ENCODE results near the gene CCDC107.

Gene CCDC107

GRCh38 chr9:35658968-35659220 lies 802 bp downstream of the CCDC107 start:
- CTCF ChIA-PET, result interaction anchor here (0.6 to 14.5 kb wide), 19 partner anchors 8 to 1563 kb away, joined by 3 to 157 read pairs (median 5); partner anchors contain the start of genes TLN1 and TPM2
- Histone ChIP-seq H3K9me3 (ENCODE audit: control insufficient read depth, insufficient read depth, low read depth, low read length) (no peaks in the 10 kb centered on the region), H3K4me3 (ENCODE audit: low read depth, low read length) (peak overlapping the region; percentile 70), H3K4me1 (ENCODE audit: control insufficient read depth, insufficient read depth, low read length) (peaks cover 8% of the 10 kb centered on the region; the same call in 1 of the 2 replicates), H3K27ac (ENCODE audit: extremely low read depth, low read depth, low read length) (peak overlapping the region; percentile 93), H3K36me3 (ENCODE audit: control insufficient read depth in 2 of 2, insufficient read depth in 1 of 2, low read length in 2 of 2) (peaks cover 5 to 38% of the 10 kb centered on the region in 2 experiments)
- POLR2A ChIA-PET, result interaction anchor here (0.6 to 4.3 kb wide), 15 partner anchors 12 to 586 kb away, joined by 3 to 41 read pairs (median 6); partner anchors contain the start of genes CA9, CREB3, FANCG and TLN1
- TF ChIP-seq GLIS2 (tag by site-specific recombination; IDR thresholded peaks at IDR 0.05) (no peak), ZFP69B (tag by site-specific recombination; IDR thresholded peaks at IDR 0.05) (0 out of 2 replicates have a peak, but pooled peaks have one; percentile 47), ZNF248 (tag by site-specific recombination; IDR thresholded peaks at IDR 0.05) (no peak), ZXDB (tag by site-specific recombination; IDR thresholded peaks at IDR 0.05) (0 out of 2 replicates have a peak, but pooled peaks have one; percentile 3), SALL2 (tag by site-specific recombination; IDR thresholded peaks at IDR 0.05; ENCODE audit: borderline replicate concordance) (no peak)
- TF ChIP-seq, protein P1, sequence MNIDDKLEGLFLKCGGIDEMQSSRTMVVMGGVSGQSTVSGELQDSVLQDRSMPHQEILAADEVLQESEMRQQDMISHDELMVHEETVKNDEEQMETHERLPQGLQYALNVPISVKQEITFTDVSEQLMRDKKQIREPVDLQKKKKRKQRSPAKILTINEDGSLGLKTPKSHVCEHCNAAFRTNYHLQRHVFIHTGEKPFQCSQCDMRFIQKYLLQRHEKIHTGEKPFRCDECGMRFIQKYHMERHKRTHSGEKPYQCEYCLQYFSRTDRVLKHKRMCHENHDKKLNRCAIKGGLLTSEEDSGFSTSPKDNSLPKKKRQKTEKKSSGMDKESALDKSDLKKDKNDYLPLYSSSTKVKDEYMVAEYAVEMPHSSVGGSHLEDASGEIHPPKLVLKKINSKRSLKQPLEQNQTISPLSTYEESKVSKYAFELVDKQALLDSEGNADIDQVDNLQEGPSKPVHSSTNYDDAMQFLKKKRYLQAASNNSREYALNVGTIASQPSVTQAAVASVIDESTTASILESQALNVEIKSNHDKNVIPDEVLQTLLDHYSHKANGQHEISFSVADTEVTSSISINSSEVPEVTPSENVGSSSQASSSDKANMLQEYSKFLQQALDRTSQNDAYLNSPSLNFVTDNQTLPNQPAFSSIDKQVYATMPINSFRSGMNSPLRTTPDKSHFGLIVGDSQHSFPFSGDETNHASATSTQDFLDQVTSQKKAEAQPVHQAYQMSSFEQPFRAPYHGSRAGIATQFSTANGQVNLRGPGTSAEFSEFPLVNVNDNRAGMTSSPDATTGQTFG (tag by site-specific recombination; IDR thresholded peaks at IDR 0.05; ENCODE audit: borderline replicate concordance), result no peak

- H3K4me1 ChIP-seq (ENCODE audit: control insufficient read depth, insufficient read depth, low read length), result peaks cover 8% of the 10 kb centered on the region; the same call in 1 of the 2 replicates
- TF ChIP-seq HOXA7 (CRISPR knock-in tag; IDR thresholded peaks at IDR 0.05; ENCODE audit: borderline replicate concordance), result no peak
- TF ChIP-seq ZBTB17 (tag by site-specific recombination; IDR thresholded peaks at IDR 0.05), result no peak
- no peak for TF ChIP-seq ZNF510 (tag by site-specific recombination; IDR thresholded peaks at IDR 0.05; ENCODE audit: insufficient replicate concordance)
- TF ChIP-seq PRDM1 (tag by site-specific recombination; IDR thresholded peaks at IDR 0.05), result no peak
- TF ChIP-seq GFI1B (tag by site-specific recombination; IDR thresholded peaks at IDR 0.05), result 0 out of 2 replicates have a peak, but pooled peaks have one; percentile 44
- no peak for TF ChIP-seq ZFP37 (tag by site-specific recombination; IDR thresholded peaks at IDR 0.05)
- TF ChIP-seq ZNF558 (tag by site-specific recombination; IDR thresholded peaks at IDR 0.05), result no peak
- TF ChIP-seq, protein P2, sequence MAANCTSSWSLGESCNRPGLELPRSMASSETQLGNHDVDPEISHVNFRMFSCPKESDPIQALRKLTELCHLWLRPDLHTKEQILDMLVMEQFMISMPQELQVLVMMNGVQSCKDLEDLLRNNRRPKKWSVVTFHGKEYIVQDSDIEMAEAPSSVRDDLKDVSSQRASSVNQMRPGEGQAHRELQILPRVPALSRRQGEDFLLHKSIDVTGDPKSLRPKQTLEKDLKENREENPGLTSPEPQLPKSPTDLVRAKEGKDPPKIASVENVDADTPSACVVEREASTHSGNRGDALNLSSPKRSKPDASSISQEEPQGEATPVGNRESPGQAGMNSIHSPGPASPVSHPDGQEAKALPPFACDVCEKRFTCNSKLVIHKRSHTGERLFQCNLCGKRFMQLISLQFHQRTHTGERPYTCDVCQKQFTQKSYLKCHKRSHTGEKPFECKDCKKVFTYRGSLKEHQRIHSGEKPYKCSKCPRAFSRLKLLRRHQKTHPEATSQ (tag by site-specific recombination; IDR thresholded peaks at IDR 0.05), result no peak
- TF ChIP-seq PRDM6 (tag by site-specific recombination; IDR thresholded peaks at IDR 0.05), result peak; percentile 53
- no peak for TF ChIP-seq ZBTB20 (tag by site-specific recombination; IDR thresholded peaks at IDR 0.05)
- no peak for TF ChIP-seq ZNF549 (tag by site-specific recombination; IDR thresholded peaks at IDR 0.05)
- TF ChIP-seq ZNF211 (tag by site-specific recombination; IDR thresholded peaks at IDR 0.05; ENCODE audit: low read depth), result no peak
- TF ChIP-seq CTCF (tag by site-specific recombination; IDR thresholded peaks at IDR 0.05), result no peak
- no peak for TF ChIP-seq HIC1 (tag by site-specific recombination; IDR thresholded peaks at IDR 0.05)
- no peak for TF ChIP-seq ZXDB (tag by site-specific recombination; IDR thresholded peaks at IDR 0.05)
- TF ChIP-seq ZFP3 (tag by site-specific recombination; IDR thresholded peaks at IDR 0.05; ENCODE audit: low read depth), result no peak
- POLR2A ChIA-PET, result interaction anchor here (0.6 to 4.3 kb wide), 14 partner anchors 12 to 587 kb away, joined by 3 to 41 read pairs (median 6); partner anchors contain the start of genes CA9, CREB3, FANCG and TLN1
Measured at GRCh38 chr9:35659340-35659739, 1.2 kb downstream of the CCDC107 start.

More at GRCh38 chr9:35659340-35659739, 1.2 kb downstream of the CCDC107 start:
- no peak overlapping the region for H3K4me3 ChIP-seq (ENCODE audit: low read depth, low read length)
- H3K36me3 ChIP-seq (ENCODE audit: control insufficient read depth in 2 of 2, insufficient read depth in 1 of 2, low read length in 2 of 2), result peaks cover 5 to 40% of the 10 kb centered on the region in 2 experiments
- no peaks in the 10 kb centered on the region for H3K9me3 ChIP-seq (ENCODE audit: control insufficient read depth, insufficient read depth, low read depth, low read length)
- peak overlapping the region; percentile 93; the same call in 1 of the 2 replicates for H3K27ac ChIP-seq (ENCODE audit: extremely low read depth, low read depth, low read length)
- CTCF ChIA-PET, result interaction anchor here (0.6 to 14.5 kb wide), 12 partner anchors 8 to 1563 kb away, joined by 3 to 157 read pairs (median 6); partner anchors contain the start of genes TLN1 and TPM2

All from HEK293 (cell line).